GM19397 (cell line): Measurements from ENCODE around the gene FAM8A1.

ENCODE experiments used
- ATAC-seq: cut with Tn5 transposase; IDR thresholded peaks from one replicate; pipeline ENCODE4 v1.9.1; 2021; ENCODE audit warnings: mild to moderate bottlenecking, moderate library complexity; ENCODE audit not compliant: unreplicated experiment

The FAM8A1 gene

DNA sequence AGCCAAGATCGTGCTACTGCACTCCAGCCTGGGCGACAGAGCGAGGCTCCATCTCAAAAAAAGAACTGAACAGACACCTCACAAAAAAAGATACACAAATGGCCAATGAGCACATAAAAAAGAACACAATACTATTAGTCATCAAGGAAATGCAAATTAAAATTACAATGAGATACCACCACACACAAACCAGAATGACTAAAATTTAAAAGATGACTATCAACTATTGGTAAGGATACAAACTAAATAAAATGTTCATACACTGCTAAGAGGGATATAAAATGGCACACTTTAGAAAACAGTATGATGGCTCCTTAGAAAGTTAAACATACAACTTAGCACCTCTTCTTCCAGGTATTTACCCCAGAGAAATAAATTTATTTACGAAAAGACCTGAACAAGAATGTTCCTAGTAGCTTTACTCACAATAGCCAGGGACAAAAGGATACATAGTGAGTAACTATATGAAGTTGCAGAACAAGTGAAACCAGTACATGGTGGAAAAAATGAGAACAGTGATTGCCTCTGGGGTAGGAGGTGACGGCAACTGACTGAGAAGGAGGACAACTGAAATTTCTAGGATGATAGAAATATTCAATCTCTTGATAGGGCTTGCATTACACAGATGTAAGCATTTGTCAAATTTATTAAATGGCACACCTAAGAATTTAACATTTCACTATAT, 53.2 kb downstream of the FAM8A1 start:
- no peak for ATAC-seq

DNA sequence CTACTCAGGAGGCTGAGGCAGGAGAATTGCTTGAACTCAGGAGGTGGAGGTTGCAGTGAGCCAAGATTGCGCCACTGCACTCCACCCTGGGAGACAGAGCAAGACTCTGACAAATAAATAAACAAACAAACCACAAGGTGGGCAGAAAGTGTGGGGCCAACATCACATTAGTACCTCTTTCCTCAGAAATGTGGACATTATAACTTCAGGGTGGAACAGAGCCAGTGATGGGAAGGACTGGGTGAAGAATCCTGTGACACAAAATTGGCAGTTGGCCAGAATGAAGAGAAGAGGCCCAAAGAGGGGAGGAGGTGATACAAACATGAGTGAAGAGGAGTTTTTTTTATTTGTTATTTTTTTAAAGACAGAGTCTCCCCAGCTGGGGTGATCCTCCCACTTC, 56.0 kb downstream of the FAM8A1 start:
- no peak for ATAC-seq

DNA sequence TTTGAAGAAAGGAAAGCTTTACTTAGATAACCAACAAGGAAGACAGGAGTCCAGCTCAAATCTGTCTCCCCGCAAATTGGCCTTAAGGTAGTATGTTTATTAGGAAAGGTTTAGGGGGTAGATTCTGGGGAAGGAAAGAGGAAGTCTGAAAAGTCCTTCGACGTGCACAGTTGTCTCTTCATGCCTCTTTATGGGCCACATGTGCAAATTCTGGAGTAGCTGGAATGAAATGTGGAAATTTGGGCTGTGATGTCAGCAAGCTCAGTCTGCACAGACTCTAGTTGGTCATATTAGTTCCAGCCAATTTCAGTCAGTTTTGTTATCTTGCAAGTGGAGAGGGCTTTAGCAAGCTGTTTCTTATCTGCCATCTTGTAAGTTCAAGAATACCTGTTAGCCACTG, 56.5 kb downstream of the FAM8A1 start:
- ATAC-seq: no peak
